Activated gamma-delta T cell treated with anti-CD3 and anti-CD28 coated beads, Interleukin-2, amount 50 U/mL, for 16 hours (primary cell): ENCODE measurements around the gene ALDH18A1.
"Not testable (repeated sequence)": the region's sequence is repeated elsewhere in the genome, so short reads cannot be mapped to it uniquely, and the experiment has no call there.

ENCODE experiments used
- DNase-seq: peaks from one replicate; pipeline ENCODE4 v3.0.0-alpha.2; 2020; ENCODE audit warnings: low read depth

The ALDH18A1 gene

GRCh38 chr10:95656291-95657164 lies at the start of gene ALDH18A1:
Gene ALDH18A1, minus strand, starts transcription at chr10:95656711. Its CDS starts 3,334 bp downstream, at chr10:95653377.
- peak; percentile 91 for DNase-seq

GRCh38 chr10:95698415-95698814 lies 41.9 kb upstream of the ALDH18A1 start:
- no peak for DNase-seq

DNA sequence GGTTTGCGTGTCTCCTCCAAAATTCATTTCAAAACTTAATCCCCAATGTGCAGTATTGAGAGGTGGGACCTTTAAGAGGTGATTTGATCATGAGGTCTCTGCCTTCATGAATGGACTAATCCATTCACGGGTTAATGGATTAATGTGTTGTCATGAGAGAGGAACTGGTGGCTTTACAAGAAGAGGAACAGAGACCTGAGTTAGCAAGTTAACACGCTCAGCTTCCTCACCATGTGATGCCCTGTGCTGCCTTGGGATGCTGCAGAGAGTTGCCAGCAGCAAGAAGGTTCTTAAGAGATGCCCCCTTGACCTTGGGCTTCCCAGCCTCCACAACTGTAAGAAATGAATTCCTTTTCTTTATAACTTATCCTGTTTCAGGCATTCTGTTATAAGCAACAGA lies 40.9 kb upstream of the ALDH18A1 start:
- no peak for DNase-seq

GRCh38 chr10:95694665-95695064 lies 38.2 kb upstream of the ALDH18A1 start:
- no peak for DNase-seq

DNA sequence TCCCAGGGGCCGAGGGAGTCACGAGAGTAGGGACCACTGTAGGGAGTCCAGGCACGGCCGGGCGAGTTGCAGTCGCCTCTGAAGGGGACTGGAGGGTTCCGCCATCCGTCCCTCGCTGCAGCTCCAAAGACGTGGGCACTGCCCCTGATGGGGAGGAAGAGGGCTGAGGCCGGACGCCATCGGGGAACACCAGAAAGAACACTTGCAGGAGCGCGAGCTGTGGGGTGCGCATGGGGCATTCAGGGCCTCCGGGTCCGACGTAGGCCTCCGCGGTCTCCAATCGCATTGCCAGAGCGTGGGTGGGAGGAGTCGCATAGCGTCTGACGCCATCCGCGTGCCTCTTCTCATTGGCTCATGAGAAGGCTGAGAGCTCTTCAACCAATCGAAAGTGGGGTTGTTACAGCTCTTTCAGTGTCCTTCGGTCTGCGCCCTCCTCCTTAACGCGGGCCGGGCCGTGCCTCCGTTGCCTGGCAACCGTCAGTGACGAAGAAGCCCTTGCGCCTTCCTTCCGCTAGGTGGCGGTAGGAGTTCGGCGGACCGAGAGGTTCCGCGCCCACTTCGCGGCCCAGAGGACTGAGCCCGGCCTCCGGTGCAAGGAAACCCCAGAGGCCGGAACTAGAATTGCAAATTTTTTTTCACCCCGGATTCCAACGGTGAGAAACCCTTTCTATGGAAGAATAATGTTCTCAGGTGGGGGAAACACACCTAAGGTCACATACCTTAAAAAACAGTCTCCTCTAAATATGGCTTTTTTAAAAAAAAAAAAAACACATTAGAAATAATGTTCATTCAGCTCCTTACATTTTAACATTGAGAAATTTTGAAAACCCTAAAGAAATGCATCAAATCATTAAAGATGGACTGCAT lies 37.4 kb upstream of the ALDH18A1 start, which contains the start of gene TCTN3:
Gene TCTN3 (minus strand): TSS at position 260 of the 867 bp plus-strand sequence. CDS start 28 bp downstream, at position 232.
- peak; percentile 96 for DNase-seq

- no peak for DNase-seq
These were observed 36.7 kb upstream of the ALDH18A1 start for GRCh38 chr10:95693071-95693667.

DNA sequence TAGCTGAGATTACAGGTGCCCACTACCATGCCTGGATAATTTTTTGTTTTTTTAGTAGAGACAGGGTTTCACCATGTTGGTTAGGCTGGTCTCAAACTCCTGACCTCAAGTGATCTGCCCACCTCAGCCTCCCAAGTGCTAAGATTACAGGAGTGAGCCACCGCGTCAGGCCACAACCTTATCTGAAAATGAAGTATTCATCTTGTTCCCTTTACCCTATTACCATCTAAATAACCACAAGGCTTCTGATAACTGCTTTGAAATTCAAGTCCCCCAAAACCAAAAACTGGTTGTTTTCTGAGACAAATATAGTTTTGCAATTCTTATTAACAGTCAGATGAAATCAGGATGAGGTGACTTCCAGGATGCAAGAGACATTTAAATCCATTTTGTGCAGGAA lies 34.8 kb upstream of the ALDH18A1 start:
- DNase-seq = no peak

- DNase-seq = no peak
These were observed 32.1 kb upstream of the ALDH18A1 start for GRCh38 chr10:95688648-95689047.

DNA sequence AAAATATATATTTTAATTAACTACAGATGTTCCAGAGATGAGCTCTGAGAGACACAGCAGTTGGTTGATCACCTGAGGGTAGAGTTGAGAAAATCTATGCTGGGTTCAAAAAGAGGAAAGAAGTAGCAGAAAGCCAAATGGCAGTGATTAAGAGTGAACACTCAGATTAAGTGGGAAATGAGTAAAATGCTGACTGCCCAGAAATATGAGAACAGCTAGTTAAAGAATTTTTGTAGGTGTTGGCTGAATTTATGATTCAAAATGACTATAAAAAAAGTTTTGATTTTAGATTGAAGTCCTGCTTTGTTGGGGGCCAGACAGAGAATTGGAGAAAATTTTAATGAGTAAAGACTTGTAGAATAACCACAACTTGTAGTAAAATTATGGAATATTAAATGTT lies 27.5 kb upstream of the ALDH18A1 start:
- no peak for DNase-seq

- no peak for DNase-seq
These were observed 19.0 kb upstream of the ALDH18A1 start for GRCh38 chr10:95675403-95676116.

DNA sequence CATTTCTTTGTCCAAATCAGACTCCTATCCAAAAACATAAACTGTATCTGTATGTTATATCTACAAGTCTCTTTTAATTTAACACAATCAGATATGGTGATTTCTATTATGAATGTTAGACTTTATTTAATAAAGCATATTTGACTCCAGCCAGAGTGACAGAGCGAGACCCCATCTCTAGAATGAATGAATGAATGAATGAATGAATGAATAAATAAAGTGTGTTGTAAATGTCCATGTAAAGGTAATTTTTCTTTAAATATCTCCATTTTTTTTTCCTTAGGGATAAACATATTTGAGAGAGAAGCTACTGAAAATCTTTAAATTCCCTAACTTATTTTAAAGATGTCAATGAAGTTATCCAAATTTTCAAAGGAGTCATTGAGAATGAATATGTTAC lies 18.1 kb upstream of the ALDH18A1 start:
- DNase-seq = no peak

- DNase-seq = not testable (repeated sequence)
These were observed 16.1 kb upstream of the ALDH18A1 start for GRCh38 chr10:95672641-95673040.

- DNase-seq = no peak
These were observed 8.0 kb upstream of the ALDH18A1 start for GRCh38 chr10:95664543-95664942.

- no peak for DNase-seq
These were observed 7.0 kb upstream of the ALDH18A1 start for GRCh38 chr10:95663496-95663895.

DNA sequence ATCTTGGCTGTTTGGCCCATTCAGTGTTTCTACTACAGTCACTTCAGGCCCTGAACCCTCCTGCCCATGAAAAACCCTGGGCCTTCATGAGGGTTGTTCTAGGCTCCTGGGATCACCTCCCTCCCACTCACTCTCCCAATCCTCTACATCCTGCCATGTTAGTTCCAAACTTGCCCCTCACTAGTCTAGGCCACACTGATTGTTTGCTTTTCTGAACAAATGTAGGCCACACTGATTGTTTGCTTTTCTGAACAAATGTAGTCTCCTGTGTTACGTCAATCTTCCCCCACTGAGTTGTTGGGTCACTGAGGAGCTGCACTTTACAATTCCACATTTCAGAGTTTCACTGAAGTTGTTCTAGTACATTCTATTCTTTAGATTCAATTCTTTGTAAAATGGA lies 5.3 kb upstream of the ALDH18A1 start:
- no peak for DNase-seq

DNA sequence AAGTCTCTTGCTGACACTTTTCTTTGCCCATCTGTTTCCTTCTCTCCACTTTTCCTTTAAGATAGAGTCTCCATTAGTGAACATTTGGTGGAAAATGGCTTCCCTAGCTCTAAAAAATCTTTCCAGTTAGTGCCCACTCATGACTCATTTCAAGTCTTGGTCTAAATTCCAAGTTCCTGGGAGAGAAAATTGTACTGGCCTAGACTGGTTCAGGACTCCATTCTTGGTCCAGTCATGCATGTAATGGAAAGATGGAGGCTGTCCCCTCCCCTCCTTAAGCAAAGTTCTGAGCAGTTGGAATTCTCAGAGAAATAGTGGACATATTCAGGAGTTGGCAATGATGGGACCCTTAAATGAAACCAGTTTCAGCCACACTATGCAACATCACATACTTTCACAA lies 3.8 kb upstream of the ALDH18A1 start:
- no peak for DNase-seq

DNA sequence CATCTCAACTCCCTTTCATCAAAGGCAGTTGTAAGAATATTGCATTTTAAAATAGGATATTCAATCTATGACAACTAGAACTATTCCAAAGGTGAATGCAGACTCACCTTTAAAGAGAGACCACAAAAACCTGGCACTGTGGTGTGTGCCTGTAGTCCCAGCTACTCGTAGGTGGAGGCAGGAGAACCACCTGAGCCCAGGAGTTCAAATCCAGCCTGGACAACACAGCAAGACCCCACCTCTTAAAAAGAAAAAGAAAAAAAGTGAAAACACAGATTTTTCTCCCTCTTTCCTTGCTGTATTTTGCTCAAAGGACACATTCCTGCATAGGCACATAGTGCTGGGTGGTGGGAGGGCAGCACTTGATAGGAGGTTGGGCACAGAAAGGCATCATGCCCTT lies 739 bp upstream of the ALDH18A1 start:
- DNase-seq = no peak

DNA sequence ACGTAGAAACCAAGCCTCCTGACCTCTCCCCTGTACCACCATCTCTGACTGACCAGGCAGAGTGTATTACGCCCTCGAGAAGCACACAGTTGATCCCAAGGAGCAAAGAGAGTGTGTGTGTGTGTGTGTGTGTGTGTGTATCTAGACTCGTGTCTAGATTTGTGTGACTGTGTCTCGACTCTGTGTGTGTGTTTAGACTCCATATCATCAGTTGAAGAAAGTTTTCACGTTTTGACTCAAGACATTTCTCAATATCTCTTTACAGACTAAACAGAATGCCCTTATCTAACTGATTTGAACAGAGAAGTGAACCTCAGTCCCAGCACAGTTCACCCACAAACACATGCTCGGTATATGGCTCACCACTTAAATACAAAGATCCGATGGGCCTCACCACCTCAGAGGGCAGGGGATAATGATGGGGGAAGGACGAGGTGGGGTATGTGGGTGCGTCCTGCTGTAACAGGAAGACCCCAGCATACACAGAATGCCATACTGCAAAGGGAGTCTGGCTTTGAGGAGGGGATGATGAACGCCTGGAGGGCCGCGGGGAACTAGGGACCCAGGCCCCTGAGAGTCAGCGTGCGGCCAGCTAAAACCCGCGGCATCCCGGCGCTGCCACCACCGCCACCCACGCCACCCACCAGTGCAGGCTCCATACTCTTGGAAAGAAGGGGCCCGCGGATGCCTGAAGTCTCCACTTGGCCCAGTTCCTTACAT lies 780 bp downstream of the ALDH18A1 start:
- peak; percentile 1 for DNase-seq

DNA sequence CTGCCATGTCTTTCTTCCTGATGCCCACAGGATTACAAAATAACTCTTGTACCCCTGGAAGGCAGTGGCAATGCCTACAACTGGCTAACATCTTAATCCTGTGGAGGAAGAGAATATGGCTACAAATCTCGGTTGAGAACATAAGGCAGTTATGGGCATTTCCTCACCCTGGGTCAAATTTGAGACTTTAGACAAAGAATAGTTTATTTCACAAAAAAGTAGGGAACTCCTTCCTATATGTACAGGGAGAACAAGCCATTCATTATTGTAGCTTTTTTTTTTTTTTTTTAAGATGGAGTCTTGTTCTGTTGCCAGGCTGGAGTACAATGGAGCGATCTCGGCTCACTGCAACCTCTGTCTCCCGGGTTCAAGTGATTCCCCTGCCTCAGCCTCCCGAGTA lies 2.6 kb downstream of the ALDH18A1 start:
- DNase-seq = no peak

DNA sequence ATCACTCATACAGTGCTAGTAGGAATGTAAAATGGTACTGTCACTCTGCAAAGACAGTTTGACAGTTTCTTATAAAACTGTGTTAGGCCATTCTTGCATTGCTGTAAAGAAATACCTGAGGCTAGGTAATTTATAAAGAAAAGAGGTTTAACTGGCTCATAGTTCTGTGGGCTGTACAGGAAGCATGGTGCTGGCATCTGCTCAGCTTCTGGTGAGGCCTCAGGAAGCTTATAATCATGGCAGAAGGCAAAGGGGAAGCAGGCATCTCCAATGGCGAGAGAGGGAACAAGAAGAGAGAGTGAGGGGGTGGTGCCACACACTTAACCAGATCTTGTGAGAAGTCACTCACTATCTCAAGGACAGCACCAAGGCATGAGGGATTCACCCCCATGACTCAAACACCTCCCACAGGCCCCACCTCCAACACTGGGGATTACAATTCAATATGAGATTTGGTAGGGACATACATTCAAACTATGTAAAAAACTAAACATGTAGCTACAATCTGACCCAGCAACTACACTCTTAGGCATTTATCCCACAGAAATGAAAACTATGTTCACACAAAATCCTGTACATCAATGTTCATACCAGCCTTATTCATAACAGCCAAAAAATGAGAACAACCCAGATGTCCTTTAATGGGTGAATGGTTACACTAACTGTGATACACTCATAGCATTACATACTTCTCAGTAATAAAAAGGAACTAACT lies 5.0 kb downstream of the ALDH18A1 start:
- no peak for DNase-seq
